Measurements from ENCODE around the gene CLIP4.

The CLIP4 gene

DNA sequence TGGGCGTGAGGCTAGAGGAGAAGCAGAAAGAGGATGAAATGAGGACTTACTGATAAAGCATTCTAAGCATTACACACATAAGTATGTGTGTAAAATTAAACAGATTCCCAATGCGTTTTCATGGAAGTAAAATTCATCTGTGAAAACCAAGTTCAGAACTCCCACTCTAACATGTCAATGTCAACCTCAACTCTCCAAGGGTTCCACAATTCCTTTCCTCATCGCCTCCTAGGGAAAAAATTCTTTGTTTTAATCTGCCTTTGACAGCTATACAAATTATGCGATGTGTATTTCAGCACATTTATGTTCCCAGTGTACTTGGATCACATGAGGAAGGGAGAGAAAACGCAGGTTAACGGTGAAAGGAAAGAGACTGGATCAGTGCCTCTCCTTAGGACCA is 76.6 kb downstream of the CLIP4 start:
- DNase-seq (ENCODE audit: low spot score), result no peak

DNA sequence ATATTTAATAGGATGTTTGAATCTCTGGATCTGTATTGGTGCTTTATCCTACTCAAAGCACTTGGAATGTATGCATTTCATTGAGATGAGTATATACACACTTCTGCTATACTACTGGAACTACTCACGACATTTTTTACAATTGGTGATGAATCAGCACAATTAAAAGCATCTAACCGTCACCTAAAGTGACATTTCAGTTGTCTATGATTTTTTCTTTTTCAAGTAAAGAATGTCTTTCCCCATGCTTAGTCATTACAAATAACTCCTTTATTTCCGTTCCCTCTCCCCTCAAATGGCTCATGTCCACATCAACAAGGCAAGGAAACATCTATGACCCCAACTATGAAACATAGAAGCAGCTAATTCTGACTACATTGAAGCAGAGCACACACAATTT is 77.3 kb downstream of the CLIP4 start:
- DNase-seq (ENCODE audit: low spot score), result no peak

DNA sequence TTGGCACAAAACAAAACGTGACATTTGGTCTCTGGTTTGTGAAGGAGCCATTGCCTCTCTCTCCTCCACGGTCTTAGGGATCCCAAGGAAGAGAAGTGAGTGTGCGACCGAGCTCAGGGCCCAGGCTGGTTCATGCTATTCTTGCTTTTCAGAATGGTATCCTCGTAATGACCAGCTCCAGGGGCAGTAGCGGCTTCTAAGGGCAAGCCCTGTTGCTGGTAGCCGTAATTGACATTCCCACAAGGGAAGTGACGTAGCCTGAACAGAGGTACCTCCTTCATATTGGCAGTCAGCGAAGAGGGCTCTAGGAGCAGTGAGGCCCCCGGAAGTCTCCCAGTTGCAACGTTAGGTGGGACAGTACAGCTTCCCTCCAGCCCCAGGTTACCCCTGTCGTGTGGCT is 77.9 kb downstream of the CLIP4 start:
- no peak for DNase-seq (ENCODE audit: low spot score)

DNA sequence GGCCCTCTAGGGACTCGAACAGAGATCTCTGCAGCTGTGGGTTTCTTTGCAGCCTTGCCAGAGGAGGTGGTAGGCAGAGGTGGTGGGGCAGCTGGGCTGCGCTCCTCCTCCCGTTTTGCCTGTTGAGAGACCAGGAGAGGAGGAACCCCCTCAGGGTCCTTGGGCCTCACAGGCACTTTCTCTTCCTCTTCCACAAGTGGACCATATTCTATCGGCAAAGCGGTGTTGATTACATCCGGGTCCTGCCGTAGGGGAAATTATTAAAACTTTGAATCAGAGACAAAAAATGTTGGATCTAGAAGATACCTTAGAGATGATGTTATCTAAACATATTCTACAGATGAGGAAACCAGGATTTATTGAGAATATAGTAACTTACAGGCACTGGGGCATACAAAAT is 78.5 kb downstream of the CLIP4 start:
- DNase-seq (ENCODE audit: low spot score), result no peak

GRCh38 chr2:29195796-29196195 is 80.6 kb downstream of the CLIP4 start:
- DNase-seq (ENCODE audit: low spot score), result no peak

DNA sequence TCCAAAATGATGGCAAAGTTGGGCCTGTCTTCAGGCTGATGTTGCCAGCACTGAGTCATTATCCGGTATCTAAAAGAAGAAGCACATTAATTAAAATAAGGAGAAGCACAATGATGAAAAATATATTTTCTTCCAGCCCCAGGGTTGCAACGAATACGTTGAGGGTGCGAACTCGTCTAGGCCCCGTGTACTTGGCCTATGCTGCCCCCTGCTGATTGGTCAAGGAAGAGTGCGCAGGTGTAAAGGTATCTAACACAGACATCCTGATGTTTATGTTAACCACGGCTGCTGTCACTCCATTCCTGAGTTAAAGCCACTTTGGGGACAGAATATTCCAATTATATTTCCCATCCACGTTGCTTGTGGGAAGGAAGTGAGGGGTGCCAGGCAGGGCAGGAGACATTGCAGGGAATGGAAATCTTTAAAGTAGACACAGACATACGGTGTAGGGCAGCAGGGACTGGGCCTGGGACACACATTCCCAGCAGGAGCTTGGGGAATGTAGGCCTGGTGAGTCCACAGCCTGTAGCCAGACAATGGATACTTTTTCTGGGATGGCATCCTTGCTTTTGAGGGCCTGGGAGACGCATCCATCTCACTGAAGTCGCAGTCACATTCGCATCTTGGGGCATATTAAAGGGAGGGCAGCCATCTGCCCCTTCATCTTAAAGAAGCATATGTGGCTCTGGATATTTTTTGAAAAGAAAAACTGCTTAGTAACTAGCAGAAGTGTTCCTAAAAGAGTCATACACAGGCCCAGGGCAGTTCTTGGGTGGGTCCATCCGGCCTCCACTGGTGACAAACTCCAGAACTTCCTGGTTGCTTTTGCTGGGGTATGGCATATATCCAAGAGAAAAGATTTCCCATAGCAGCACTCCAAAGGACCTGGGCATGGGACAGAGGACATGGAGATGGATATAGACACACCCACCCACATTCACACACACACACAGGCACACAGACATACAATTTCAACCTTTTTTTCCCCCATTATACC is 81.9 kb downstream of the CLIP4 start:
- DNase-seq (ENCODE audit: low spot score), result peak; percentile 87

DNA sequence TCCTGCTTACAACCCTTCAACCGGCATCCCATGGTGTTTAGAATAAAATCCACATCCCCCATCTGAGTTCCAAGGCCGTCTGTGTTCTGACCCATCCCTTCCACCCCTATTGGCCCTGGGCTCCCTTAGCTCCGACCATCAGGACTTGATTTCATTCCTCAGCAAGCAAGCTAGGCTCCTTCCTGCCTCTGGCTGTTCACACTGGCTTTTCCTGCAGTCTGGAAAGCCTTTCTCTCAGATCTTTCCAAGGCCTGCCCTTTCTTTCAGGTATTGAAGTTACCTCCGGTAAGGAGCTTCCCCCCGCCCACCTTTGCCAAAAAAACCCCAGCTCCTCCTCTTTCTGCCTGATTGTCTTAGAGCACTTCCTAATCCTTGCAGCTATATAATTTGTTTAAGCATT is 86.8 kb downstream of the CLIP4 start:
- peak; percentile 43 for DNase-seq (ENCODE audit: low spot score)

DNA sequence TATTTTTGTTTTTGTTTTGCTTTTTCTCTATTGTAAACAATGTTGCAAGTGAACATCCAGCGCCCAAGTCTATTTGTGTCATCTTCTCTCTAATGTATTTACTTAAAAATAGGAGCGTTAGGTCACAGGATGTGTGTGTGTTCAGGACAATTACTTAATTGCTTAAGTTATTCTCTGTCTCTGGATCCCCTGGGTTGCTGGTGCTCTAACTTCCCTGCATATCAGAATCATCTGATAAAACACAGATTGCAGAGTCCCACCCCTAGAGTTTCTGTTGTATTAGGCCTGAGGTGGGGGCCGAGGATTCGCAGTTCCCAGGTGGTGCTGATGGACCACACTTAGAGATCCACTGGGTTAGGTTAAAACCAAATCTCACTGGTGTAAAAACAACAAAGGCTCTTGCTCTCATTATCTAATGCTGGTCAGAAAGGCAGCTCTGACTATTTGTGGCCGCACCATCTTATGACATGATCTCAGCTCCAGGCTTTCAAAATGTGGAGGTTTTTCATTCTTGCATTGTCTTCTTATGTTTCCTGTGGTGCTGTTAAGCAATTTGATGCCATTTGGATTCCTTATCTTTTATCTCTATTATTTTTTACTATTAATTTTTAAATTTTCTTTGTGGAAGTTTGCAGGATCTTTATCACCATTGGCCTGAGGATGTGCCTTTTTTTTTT is 87.7 kb downstream of the CLIP4 start:
- DNase-seq (ENCODE audit: low spot score), result no peak

DNA sequence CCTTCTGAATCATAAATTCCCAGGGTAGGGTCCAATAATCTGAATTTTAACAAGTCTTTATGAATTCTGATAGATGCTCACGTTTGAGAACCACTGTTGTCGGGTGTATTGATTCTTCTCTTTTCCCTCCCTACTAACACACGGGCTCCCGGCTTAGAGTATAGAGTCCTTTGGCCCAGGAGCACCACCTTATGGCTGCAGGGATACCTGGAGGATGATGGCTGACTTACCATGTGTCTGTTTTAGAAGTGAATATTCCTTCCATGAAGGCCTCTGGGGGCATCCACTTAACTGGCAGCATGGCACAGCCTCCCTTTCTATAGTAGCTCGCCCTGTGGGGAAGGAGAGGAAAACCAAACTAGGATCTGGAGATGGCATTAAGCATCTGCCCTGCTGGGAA is 91.7 kb downstream of the CLIP4 start:
- no peak for DNase-seq (ENCODE audit: low spot score)

- DNase-seq (ENCODE audit: low spot score), result no peak
Observed at GRCh38 chr2:29207352-29208148, 92.3 kb downstream of the CLIP4 start.

GRCh38 chr2:29209551-29209950 is 94.3 kb downstream of the CLIP4 start:
- no peak for DNase-seq (ENCODE audit: low spot score)

- DNase-seq (ENCODE audit: low spot score), result no peak
Observed at GRCh38 chr2:29212009-29212408, 96.8 kb downstream of the CLIP4 start.

GRCh38 chr2:29213888-29214291 is 98.7 kb downstream of the CLIP4 start:
- no peak for DNase-seq (ENCODE audit: low spot score)

DNA sequence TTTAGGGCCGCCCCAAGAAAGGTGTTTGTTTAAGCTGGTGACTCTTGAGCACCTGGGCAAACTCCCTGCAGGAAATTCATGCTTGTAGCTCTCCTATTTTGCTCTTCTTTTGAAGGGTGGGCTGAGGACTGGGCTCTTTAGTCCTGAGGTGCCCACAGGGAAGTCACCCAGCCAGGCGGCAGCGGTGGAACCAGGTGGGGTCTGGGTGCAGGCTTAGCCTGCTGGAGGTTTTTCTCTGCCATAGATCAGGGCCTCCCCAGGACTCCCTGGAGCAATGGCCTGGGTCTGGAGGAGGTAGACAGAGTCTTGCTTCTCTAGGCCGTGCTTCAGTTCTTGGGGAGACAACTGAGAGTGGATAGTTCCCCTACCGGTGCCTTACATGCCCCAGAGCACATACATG is 99.9 kb downstream of the CLIP4 start:
- no peak for DNase-seq (ENCODE audit: low spot score)

DNA sequence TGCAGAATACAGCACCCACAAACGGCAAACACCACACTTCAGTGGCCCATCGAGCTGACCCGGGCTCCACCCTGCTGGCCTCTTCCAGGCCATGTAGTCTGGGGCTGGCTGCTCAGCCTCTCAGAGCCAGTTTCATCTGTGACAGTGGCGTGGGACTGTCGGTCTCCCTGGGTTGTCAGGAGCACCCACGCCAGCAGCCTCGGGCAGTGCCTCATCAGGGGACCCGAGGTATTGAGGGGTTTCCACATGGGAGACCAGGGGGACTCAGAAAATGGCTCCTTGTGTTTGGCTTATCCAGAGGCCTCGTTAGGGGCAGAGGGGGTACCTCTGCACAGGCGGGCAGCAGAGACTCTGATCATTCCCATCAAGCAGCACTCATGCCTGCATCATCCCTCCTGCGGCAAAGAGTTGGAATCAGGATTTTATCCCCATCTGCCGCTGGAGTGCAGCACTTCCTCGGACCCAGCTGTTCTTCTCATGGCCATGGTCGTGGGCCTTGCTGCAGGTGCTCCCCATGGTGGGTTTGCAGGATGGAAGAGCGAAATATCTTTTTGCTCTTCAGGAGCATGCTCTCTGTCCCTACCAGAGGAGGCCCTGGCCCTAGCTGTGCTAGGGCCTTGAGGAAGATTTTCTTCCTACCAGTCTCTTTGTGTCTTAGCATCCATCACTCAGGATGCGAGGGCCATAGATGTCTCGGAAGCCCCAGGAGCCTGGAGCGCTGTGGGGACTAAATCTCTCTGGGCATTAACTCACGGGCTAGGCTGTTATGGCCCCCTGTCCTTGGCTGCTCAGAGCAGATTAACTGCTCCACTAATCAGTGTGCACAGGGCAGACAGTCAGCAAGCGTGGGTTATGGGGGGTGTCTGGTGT is 100.8 kb downstream of the CLIP4 start:
- no peak for DNase-seq (ENCODE audit: low spot score)

- no peak for DNase-seq (ENCODE audit: low spot score)
Observed at GRCh38 chr2:29216609-29216909, 101.3 kb downstream of the CLIP4 start.

- no peak for DNase-seq (ENCODE audit: low spot score)
Observed at GRCh38 chr2:29218071-29218470, 102.9 kb downstream of the CLIP4 start.

DNA sequence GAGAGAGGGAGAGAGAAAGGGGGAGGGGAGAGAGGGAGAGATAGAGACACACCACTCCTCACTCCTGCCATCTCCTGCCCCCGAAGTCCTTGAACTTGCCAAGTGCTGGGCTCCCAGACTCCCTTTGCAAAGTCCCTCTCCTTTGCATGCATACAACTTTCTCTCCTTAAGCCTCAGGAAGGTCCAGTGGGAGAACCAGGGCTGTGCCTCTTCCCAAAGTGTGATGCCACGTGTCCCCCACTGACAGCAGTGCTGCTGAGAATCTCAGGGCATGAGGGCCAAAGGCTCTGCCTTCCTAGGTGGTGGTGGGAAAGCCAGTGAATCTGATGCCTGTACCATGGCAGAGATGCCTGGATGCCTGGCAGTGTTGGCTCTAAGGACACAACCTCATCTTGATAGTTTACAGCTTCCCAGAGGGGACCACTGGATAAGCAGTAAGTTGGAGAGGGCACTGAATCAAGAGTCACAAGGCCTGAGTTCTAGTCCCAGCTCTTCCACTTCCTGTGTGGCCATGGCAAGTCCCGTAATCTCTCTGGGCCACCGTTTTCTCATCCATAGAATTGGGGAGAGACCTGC is 103.4 kb downstream of the CLIP4 start:
- no peak for DNase-seq (ENCODE audit: low spot score)

GRCh38 chr2:29219374-29219773 is 104.2 kb downstream of the CLIP4 start:
- DNase-seq (ENCODE audit: low spot score), result no peak

DNA sequence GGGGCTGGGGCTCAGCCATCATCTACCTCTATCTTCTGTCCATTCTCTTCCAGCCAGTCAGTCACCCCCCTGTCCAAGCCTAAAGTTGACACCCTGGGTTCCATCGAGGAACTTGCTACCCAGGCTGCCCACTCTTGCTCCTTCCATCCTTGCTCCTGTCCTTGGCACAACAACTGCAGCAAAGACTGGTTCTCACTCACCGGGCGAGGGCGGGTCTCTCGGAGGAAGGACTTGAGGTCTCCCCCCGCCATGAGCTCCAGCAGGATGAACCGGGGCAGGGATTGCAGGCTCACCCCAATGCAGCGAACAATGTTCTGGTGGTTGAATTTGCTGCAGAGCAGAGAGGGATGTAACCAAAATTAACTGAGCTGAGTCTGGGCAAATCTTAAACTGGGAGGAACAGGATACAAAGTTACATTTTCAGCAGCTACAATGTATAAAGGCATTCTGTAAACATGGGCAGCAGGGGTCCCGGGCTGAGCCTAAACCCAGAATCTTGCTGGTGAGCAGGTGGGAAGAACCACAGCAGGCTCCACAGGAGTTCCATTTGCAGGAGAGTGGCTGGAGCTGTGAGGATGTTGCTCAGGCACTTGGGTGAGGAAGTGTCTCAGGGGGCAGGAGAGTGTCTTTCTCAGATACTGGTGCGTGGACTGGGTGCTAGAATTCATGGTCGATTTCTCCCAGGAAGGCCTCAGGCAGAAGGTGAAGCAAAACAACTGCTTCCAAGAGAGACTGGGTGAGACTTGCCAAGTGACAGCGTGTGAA is 105.5 kb downstream of the CLIP4 start:
- DNase-seq (ENCODE audit: low spot score), result no peak

Measured in iPS-NIHi11 (cell line).